Karpas-422 (cell line): ENCODE measurements around the gene MAP10. TPM values are rescaled to one million over a fixed set of nuclear protein-coding genes. Genes with fewer than 3 reads are reported as not detected.
"Not testable (repeated sequence)": the region's sequence is repeated elsewhere in the genome, so short reads cannot be mapped to it uniquely, and the experiment has no call there.

Source experiments
- DNase-seq: peaks from one replicate; pipeline ENCODE4 v3.0.0-alpha.2; 2015
- H2AFZ ChIP-seq: fragments of 200-600 bp; sonication (generic); 2 replicates; pipeline ENCODE4 v1.6.1; 2014; ENCODE audit warnings: antibody characterized with exemption, low read length, mixed read lengths
- H3K27ac ChIP-seq: fragments of 200-600 bp; sonication (generic); 2 replicates; pipeline ENCODE4 v1.5.1; 2014; ENCODE audit warnings: mild to moderate bottlenecking, low read length, moderate library complexity
- H3K27me3 ChIP-seq: fragments of 200-600 bp; sonication (generic); 2 replicates; pipeline ENCODE4 v1.6.1; 2014; ENCODE audit warnings: low read length, mixed read lengths
- H3K36me3 ChIP-seq: fragments of 200-600 bp; sonication (generic); 2 replicates; pipeline ENCODE4 v1.6.1; 2014; ENCODE audit warnings: low read length, mixed read lengths; ENCODE audit not compliant: insufficient read depth
- H3K4me1 ChIP-seq: fragments of 200-600 bp; sonication (generic); 2 replicates; pipeline ENCODE4 v1.6.1; 2014; ENCODE audit warnings: mild to moderate bottlenecking, low read length, mixed read lengths
- H3K4me2 ChIP-seq: fragments of 200-600 bp; sonication (generic); 2 replicates; pipeline ENCODE4 v1.6.1; 2014; ENCODE audit warnings: low read length, low read depth, mild to moderate bottlenecking; ENCODE audit not compliant: poor library complexity, severe bottlenecking
- H3K4me3 ChIP-seq: fragments of 200-600 bp; sonication (generic); 2 replicates; pipeline ENCODE4 v1.5.1; 2014; ENCODE audit warnings: mild to moderate bottlenecking, antibody characterized with exemption, low read length, mixed read lengths
- H3K79me2 ChIP-seq: fragments of 200-600 bp; sonication (generic); 2 replicates; pipeline ENCODE4 v1.6.1; 2014; ENCODE audit warnings: mild to moderate bottlenecking, low read length, mixed read lengths
- H3K9ac ChIP-seq: fragments of 200-600 bp; sonication (generic); 2 replicates; pipeline ENCODE4 v1.6.0; 2014; ENCODE audit warnings: low read length
- H3K9me2 ChIP-seq: fragments of 200-600 bp; sonication (generic), shearing (Covaris generic); replicated peaks from 2 replicates; pipeline ENCODE4 v1.6.0; 2014; ENCODE audit warnings: mild to moderate bottlenecking, low read length, moderate library complexity; ENCODE audit not compliant: insufficient read depth
- H3K9me3 ChIP-seq: fragments of 300-700, 200-600 bp; sonication (generic); 2 replicates; pipeline ENCODE4 v1.6.1; 2014; ENCODE audit warnings: low read length, mixed read lengths
- H4K20me1 ChIP-seq: fragments of 200-600 bp; sonication (generic); 2 replicates; pipeline ENCODE4 v1.6.1; 2014; ENCODE audit warnings: mild to moderate bottlenecking, antibody characterized with exemption, low read length, low read depth; ENCODE audit not compliant: insufficient read depth
- total RNA-seq: library from RNA; depleted of rRNA; stranded (reverse); fragments of >200 nt; shearing (Covaris generic); gene quantifications from 2 replicates; pipeline ENCODE4 v1.2.3, GENCODE V29; 2014; ENCODE audit warnings: low replicate concordance

The MAP10 gene
- total RNA-seq, 1 experiment from 2014 or later: 8.7 TPM

- Histone ChIP-seq H3K27me3 (no peaks in the 10 kb centered on the region), H3K4me3 (no peak overlapping the region), H3K4me2 (no peak overlapping the region), H3K9me3 (no peaks in the 10 kb centered on the region), H3K4me1 (no peaks in the 10 kb centered on the region), H4K20me1 (no peaks in the 10 kb centered on the region), H3K9me2 (no peaks in the 10 kb centered on the region), H3K9ac (no peak overlapping the region), H2AFZ (no peak overlapping the region), H3K27ac (no peak overlapping the region), H3K79me2 (no peaks in the 10 kb centered on the region), H3K36me3 (no peaks in the 10 kb centered on the region)
- no peak for DNase-seq
Measured at GRCh38 chr1:232769733-232770132, 35.5 kb upstream of the MAP10 start.

DNA sequence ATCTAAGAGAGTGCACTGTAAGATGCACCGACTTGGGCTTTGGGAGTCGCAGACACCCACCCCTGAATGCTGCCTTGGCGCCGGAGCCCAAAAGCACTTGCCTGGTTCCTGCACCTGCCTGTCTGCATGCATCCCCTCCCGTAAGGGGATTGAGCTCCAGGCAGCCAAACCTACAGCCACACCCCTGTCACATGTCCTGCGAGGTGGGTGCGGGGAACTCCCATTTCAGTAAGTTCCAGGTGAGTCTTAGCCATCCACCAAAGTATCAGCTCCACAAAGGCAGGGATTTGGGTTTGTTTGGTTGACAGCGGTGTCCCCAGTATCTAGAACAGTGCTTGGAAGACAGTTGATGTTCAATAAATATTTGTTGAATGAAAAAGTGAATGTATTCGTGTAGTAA, 31.5 kb upstream of the MAP10 start:
- Histone ChIP-seq H3K79me2 (no peaks in the 10 kb centered on the region), H3K36me3 (no peaks in the 10 kb centered on the region), H3K27ac (no peak overlapping the region), H3K4me1 (no peaks in the 10 kb centered on the region), H3K4me2 (no peak overlapping the region), H4K20me1 (no peaks in the 10 kb centered on the region), H3K9me2 (no peaks in the 10 kb centered on the region), H3K4me3 (no peak overlapping the region), H3K9me3 (no peaks in the 10 kb centered on the region), H2AFZ (no peak overlapping the region), H3K27me3 (no peaks in the 10 kb centered on the region), H3K9ac (no peak overlapping the region)
- DNase-seq: no peak

GRCh38 chr1:232776526-232777106, 28.6 kb upstream of the MAP10 start:
- no peak overlapping the region for H3K9ac ChIP-seq

GRCh38 chr1:232780354-232780753, 24.9 kb upstream of the MAP10 start:
- Histone ChIP-seq H3K9me3 (no peaks in the 10 kb centered on the region), H3K9ac (no peak overlapping the region), H3K27ac (no peak overlapping the region), H3K9me2 (no peaks in the 10 kb centered on the region), H2AFZ (no peak overlapping the region), H3K36me3 (no peaks in the 10 kb centered on the region), H3K4me3 (no peak overlapping the region), H3K79me2 (no peaks in the 10 kb centered on the region), H3K4me2 (no peak overlapping the region), H3K27me3 (no peaks in the 10 kb centered on the region), H4K20me1 (no peaks in the 10 kb centered on the region), H3K4me1 (no peaks in the 10 kb centered on the region)
- no peak for DNase-seq

More at GRCh38 chr1:232776526-232777106, 28.6 kb upstream of the MAP10 start:
- no peaks in the 10 kb centered on the region for H3K27me3 ChIP-seq
- no peaks in the 10 kb centered on the region for H3K36me3 ChIP-seq
- H3K9me3 ChIP-seq: no peaks in the 10 kb centered on the region
- H3K4me2 ChIP-seq: no peak overlapping the region
- H4K20me1 ChIP-seq: no peaks in the 10 kb centered on the region
- H3K4me1 ChIP-seq: no peaks in the 10 kb centered on the region
- H3K79me2 ChIP-seq: no peaks in the 10 kb centered on the region
- DNase-seq: no peak
- no peak overlapping the region for H3K27ac ChIP-seq
- H3K4me3 ChIP-seq: no peak overlapping the region
- H3K9me2 ChIP-seq: no peaks in the 10 kb centered on the region
- H2AFZ ChIP-seq: no peak overlapping the region

DNA sequence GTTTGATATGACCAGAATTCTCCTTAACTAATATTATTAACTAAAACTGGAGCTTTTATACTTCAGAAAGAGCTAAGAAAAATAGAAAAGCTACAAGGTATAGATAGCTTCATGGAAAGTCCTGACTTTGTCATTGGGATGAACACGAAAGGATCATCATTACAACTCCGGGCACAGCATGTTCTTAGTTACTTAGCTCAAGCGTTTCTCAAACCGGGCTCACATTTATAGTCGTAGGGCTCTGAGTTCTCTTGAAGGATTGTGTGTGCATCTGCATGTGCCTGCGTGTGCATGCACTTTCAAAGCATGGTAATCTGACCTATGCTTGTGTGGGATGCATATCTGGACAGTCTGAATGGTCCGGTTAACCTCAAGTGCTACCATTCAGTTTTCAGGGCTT, 20.4 kb upstream of the MAP10 start:
- no peak for DNase-seq
- Histone ChIP-seq H3K27ac (no peak overlapping the region), H4K20me1 (no peaks in the 10 kb centered on the region), H3K4me1 (no peaks in the 10 kb centered on the region), H3K9me3 (no peaks in the 10 kb centered on the region), H3K4me3 (no peak overlapping the region), H3K9me2 (no peaks in the 10 kb centered on the region), H3K27me3 (no peaks in the 10 kb centered on the region), H3K36me3 (no peaks in the 10 kb centered on the region), H3K4me2 (no peak overlapping the region), H2AFZ (no peak overlapping the region), H3K79me2 (no peaks in the 10 kb centered on the region), H3K9ac (no peak overlapping the region)

DNA sequence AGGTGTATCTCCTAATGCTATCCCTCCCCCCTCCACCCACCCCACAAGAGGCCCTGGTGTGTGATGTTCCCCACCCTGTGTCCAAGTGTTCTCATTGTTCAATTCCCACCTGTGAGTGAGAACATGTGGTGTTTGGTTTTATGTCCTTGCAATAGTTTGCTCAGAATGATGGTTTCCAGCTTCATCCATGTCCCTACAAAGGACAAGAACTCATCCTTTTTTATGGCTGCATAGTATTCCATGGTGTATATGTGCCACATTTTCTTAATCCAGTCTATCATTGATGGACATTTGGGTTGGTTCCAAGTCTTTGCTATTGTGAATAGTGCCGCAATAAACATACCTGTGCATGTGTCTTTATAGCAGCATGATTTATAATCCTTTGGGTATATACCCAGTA, 19.6 kb upstream of the MAP10 start:
- not testable (repeated sequence) for H3K79me2 ChIP-seq, H3K36me3 ChIP-seq, H3K9ac ChIP-seq, DNase-seq, H3K9me2 ChIP-seq, H3K4me3 ChIP-seq, H3K4me1 ChIP-seq, H2AFZ ChIP-seq, H3K9me3 ChIP-seq, H3K27me3 ChIP-seq, H4K20me1 ChIP-seq, H3K4me2 ChIP-seq, H3K27ac ChIP-seq

DNA sequence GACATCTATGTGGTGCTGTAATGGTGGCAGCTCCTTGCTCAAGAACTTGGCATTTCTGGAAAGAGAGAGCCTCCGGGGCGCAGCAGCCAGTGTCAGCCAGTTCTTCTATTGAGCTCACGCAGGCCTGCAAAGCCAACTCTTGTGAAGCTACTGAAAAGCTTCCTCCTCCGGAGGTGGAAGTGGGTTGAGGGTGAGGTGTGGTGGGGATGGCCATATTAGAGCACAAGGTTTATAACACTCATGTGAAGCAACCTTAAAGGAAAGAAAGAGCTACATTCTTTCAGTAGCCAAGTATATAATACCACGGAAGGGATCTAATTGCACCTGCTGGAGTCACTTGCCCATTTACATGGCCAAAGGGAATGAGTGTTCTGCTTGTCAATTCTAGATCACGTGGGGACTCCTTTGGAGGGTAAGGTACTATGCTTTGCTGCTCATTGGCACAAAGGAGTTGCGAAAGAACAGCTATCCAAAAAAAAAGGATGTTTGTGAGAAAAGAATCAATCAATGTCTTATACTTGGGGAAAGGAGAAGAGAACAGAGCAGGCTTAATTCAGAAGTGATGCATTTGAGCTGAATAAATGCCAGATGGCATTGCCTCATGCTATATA, 18.3 kb upstream of the MAP10 start:
- H3K4me2 ChIP-seq: no peak overlapping the region
- no peak for DNase-seq
- no peak overlapping the region for H3K27ac ChIP-seq
- no peaks in the 10 kb centered on the region for H3K27me3 ChIP-seq
- H4K20me1 ChIP-seq: no peaks in the 10 kb centered on the region
- no peaks in the 10 kb centered on the region for H3K4me1 ChIP-seq
- H3K9me2 ChIP-seq: no peaks in the 10 kb centered on the region
- no peak overlapping the region for H2AFZ ChIP-seq
- H3K4me3 ChIP-seq: no peak overlapping the region
- H3K79me2 ChIP-seq: no peaks in the 10 kb centered on the region
- H3K9me3 ChIP-seq: no peaks in the 10 kb centered on the region
- no peaks in the 10 kb centered on the region for H3K36me3 ChIP-seq
- no peak overlapping the region for H3K9ac ChIP-seq

DNA sequence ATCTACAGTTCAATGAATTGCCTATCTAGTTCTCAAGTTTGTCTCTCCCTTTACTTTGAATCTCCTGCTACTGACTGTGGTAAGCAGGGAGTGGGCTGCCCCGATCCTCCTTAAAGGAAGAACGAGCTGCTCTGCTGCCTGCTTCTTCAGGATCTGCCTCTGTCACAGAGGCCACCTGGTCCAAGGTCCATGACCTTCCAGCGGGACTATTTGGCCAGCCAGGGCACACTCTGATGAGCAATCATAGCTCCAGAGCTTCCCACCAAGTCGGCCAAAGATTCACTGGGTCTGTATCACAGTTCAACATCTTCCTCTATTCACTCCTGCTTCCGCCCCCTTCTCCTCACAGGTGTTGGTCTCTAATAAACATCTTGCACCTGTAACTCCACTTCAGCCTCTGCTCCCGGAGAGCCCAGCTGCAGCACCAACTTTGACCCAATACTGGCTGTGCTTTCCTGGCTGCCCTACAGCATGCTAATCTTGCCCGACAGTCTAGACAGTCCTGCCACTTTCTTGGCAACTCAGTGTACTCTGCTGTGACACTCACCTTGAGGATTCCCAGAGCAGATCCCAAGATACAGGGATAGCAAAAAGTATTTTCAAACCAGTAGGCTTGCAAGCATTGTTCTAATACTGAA, 16.9 kb upstream of the MAP10 start:
- H2AFZ ChIP-seq: no peak overlapping the region
- no peaks in the 10 kb centered on the region for H3K4me1 ChIP-seq
- no peak for DNase-seq
- H3K4me2 ChIP-seq: no peak overlapping the region
- no peak overlapping the region for H3K27ac ChIP-seq
- H3K27me3 ChIP-seq: no peaks in the 10 kb centered on the region
- H3K9ac ChIP-seq: no peak overlapping the region
- no peaks in the 10 kb centered on the region for H4K20me1 ChIP-seq
- no peaks in the 10 kb centered on the region for H3K79me2 ChIP-seq
- H3K4me3 ChIP-seq: no peak overlapping the region
- no peaks in the 10 kb centered on the region for H3K9me3 ChIP-seq
- H3K9me2 ChIP-seq: no peaks in the 10 kb centered on the region; the same call in 1 of the 2 replicates
- no peaks in the 10 kb centered on the region for H3K36me3 ChIP-seq
